ENCODE measurements around the gene ANXA4.

DNA sequence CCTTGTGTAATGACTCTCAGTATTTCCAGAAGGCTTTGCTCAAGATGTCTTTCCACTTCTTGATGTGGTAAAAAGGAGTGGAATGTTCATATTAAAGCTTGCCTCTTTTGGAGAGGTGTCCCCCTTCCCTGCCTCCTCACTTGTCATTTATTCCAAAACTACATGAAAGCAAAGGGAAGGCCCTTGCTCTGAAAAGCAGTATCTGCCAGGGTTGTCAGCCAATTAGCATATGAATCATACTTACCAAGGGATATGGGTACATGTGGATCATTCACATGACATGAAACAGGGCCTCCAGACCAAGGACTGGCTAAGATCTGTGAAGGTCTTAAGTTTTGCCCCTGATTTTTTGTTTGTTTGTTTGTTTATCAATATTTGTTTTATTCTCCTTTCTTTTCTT lies 31.3 kb downstream of the ANXA4 start:
- TF ChIP-seq, protein P1, sequence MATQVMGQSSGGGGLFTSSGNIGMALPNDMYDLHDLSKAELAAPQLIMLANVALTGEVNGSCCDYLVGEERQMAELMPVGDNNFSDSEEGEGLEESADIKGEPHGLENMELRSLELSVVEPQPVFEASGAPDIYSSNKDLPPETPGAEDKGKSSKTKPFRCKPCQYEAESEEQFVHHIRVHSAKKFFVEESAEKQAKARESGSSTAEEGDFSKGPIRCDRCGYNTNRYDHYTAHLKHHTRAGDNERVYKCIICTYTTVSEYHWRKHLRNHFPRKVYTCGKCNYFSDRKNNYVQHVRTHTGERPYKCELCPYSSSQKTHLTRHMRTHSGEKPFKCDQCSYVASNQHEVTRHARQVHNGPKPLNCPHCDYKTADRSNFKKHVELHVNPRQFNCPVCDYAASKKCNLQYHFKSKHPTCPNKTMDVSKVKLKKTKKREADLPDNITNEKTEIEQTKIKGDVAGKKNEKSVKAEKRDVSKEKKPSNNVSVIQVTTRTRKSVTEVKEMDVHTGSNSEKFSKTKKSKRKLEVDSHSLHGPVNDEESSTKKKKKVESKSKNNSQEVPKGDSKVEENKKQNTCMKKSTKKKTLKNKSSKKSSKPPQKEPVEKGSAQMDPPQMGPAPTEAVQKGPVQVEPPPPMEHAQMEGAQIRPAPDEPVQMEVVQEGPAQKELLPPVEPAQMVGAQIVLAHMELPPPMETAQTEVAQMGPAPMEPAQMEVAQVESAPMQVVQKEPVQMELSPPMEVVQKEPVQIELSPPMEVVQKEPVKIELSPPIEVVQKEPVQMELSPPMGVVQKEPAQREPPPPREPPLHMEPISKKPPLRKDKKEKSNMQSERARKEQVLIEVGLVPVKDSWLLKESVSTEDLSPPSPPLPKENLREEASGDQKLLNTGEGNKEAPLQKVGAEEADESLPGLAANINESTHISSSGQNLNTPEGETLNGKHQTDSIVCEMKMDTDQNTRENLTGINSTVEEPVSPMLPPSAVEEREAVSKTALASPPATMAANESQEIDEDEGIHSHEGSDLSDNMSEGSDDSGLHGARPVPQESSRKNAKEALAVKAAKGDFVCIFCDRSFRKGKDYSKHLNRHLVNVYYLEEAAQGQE (IDR thresholded peaks at IDR 0.05; ENCODE audit: low read depth), result no peak
- TF ChIP-seq, protein P2, sequence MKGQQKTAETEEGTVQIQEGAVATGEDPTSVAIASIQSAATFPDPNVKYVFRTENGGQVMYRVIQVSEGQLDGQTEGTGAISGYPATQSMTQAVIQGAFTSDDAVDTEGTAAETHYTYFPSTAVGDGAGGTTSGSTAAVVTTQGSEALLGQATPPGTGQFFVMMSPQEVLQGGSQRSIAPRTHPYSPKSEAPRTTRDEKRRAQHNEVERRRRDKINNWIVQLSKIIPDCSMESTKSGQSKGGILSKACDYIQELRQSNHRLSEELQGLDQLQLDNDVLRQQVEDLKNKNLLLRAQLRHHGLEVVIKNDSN (IDR thresholded peaks at IDR 0.05), result no peak
- TF ChIP-seq, protein P3, sequence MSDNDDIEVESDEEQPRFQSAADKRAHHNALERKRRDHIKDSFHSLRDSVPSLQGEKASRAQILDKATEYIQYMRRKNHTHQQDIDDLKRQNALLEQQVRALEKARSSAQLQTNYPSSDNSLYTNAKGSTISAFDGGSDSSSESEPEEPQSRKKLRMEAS (IDR thresholded peaks at IDR 0.05), result no peak
- TF ChIP-seq CREB1 (IDR thresholded peaks at IDR 0.05; ENCODE audit: low read depth) (no peak), TEAD4 (IDR thresholded peaks at IDR 0.05) (no peak)

All from Ishikawa (cell line).